GM19397 (cell line): ENCODE results near the gene PPP1R12B.
"Not testable (repeated sequence)": the region's sequence is repeated elsewhere in the genome, so short reads cannot be mapped to it uniquely, and the experiment has no call there.

Source experiments
- ATAC-seq: cut with Tn5 transposase; IDR thresholded peaks from one replicate; pipeline ENCODE4 v1.9.1; 2021; ENCODE audit warnings: mild to moderate bottlenecking, moderate library complexity; ENCODE audit not compliant: unreplicated experiment

Gene PPP1R12B

GRCh38 chr1:202401771-202402170, 53.3 kb downstream of the PPP1R12B start:
- not testable (repeated sequence) for ATAC-seq

DNA sequence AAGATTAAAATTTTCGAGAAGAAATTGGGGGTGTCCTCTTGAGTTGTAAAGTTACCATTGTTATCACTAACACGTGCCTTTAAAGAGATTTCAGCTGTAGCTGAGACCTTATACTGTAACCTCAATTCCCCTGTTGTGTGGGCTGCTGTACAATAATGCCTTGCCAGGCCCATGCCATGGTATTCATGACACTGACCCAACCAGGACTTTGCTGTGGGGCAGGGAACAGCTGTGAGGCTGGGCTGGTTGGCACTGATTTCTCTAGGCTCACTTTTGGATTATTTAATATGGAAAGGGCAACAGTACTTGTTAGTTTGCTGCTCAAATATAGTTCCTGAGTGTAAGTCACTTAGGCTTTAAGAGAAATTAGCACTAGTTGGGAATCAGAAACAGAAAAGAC, 54.9 kb downstream of the PPP1R12B start:
- not testable (repeated sequence) for ATAC-seq

DNA sequence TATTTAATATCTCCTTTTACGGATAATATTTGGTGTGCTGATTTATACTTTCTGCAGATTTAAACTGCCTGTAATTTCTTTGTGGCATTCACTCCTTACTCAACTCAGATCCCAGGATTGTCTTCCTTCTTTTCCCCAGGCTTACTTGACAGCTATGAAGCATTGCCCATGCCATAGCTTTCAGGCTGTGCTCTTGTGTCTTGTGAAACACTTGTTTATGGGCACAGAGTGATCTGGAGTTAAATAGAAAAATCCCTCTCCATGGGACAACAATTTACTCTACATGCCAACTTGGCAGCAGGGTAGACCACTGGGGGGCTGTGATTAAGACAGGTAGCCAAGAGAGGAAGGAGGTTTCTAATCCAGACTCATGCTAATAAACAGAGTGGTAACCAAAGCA, 57.4 kb downstream of the PPP1R12B start:
- no peak for ATAC-seq

DNA sequence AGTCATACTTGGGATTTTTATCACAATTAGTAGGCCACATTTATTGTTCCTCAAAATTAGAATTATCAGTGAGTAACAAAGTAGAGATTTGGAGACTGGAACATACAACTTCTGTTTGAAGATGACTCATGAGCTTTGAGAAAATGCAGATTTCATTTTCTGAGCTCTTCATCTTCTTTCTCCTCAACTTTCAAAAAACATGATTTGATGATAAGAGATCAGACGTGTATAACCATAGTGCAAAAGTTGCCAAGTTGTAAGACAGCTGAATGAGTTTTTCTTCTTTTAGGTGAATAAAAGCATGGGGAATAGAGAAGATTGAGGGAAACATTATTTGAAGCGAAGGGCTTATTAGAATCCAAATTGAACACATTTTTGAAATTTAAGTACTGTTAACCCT, 58.4 kb downstream of the PPP1R12B start:
- ATAC-seq = not testable (repeated sequence)

DNA sequence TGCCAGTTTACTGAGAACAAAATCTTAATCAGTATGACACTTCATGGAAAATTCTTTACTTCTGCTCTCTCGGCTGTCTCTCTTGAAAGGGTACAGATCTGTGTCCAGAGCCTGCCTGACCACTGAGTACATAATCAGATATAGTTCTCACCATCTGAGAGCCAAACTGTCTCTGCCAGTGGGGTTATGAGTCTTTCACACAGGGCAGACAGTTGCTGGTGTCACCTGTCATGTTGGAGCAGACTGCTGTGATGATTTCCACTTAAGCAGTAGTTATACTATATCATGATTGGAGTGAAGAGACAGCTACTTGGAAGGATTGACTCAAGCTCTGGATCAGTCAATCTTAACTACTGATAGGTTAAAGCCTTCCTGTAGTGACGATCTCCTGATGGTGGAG, 58.9 kb downstream of the PPP1R12B start:
- ATAC-seq = not testable (repeated sequence)

GRCh38 chr1:202410251-202410650, 61.8 kb downstream of the PPP1R12B start:
- ATAC-seq = not testable (repeated sequence)

DNA sequence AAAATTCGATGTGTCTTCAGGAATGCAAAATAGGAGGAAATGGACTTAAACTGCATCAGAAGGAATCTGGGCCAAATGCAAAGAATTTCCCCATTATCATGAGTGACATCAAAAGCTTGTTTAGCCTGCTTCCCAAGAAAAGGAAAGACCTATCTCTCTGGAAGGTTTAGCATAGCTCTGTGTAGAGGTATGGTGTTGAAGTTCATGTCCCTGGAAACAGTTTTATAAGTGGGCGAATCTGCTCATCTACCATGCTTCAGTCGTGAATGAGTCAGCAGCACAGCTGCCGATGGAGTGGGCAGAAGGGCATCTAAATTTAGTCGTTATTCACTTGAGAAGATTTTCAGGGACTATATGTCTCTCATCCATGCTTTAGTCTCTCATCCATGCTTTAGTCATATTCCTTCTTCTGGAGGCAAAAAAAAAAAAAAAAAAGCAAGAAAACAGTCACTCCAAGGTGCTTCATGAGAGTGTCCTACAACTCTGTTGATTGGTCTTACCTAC, 62.4 kb downstream of the PPP1R12B start:
- not testable (repeated sequence) for ATAC-seq

DNA sequence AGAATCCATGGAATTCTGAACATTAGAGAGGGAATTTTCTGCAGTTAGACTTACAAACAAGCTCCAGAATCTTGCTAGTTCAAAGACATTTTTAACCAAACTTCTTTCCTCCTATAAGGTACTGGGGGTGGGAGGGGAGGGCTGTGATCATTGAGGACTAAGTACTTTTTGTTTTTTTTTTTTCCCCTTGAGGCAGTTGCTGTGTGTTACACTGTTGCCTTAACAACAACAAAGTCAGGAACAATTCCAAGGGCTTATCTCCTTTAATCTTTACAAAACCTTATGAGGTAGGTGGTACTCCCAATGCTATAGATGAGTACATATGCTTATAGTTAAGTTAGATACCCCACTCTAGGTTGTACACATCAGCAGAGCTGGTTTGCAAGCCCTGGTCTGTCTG, 62.9 kb downstream of the PPP1R12B start:
- no peak for ATAC-seq

- ATAC-seq = not testable (repeated sequence)
These were observed 63.9 kb downstream of the PPP1R12B start for GRCh38 chr1:202412421-202412820.

- ATAC-seq = no peak
These were observed 68.1 kb downstream of the PPP1R12B start for GRCh38 chr1:202416641-202417040.

DNA sequence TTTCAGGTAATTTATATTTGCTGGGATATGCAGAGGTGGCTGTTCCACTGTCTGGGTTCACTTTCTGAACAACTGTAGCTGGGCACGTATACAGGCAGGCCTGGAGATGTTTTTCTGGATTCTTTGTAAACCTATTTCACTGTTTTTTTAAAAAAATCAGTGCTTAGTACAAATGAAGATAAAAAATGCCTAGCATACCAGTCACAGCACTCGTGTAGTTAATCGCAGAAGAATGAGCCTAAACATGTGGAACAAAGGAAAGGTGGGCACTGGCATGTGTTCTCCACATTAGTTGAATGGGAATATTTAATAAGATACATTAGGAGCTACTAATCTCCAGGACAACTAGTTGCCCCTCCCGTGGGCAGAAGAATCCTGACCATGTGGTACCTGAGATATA, 68.6 kb downstream of the PPP1R12B start:
- not testable (repeated sequence) for ATAC-seq

DNA sequence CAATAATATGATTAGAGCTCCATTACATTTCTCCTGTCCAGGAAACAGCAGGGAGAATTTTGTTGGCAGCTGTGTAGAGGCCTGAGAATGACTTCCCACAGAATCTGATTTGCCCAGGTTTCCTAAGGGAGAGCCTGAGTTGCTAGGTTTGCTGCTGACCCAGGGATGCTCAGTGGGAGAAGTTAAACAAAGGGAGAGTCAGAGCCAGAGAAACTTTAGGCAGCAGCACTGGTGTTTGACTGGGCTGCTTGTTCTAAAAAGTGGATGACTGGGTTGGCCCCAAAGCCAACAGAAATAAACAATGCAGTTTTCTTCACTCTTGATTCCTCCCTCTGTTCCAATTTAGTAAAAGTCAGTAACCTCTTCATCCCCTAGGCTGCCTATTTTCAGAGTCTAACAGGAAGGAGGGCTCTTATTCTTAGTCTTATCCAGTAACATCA, 69.3 kb downstream of the PPP1R12B start:
- ATAC-seq = not testable (repeated sequence)

- not testable (repeated sequence) for ATAC-seq
These were observed 71.2 kb downstream of the PPP1R12B start for GRCh38 chr1:202419731-202420130.

DNA sequence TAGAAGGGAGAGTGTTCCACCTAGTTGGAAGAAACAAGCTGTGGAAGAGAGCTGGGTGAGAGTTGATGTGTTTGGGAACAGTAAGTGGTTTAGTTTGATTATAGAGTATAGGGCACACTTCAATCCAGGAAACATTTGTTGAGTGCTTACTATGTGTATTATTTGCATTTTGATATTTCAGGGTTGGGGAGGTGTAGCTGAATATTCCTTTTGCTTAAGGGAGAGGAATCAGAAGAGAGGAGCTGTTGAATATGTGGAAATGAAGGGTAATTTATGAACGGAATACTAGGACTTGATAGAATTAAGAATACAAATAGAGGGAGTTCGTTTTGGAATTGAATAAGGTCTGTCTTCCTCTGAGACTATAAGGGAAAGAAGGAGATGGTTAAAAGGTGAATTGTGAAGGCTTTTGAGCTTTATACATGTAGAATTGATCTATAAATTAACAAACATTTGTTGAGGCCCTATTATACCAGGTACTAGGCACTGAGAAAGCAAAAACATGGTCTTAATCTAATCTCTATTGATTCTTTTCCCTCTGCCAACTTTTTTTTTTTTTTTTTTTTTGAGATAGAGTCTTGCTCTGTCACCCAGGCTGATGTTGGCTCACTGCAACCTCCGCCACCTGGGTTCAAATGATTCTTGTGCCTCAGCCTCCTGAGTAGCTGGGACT, 72.1 kb downstream of the PPP1R12B start:
- ATAC-seq = not testable (repeated sequence)

DNA sequence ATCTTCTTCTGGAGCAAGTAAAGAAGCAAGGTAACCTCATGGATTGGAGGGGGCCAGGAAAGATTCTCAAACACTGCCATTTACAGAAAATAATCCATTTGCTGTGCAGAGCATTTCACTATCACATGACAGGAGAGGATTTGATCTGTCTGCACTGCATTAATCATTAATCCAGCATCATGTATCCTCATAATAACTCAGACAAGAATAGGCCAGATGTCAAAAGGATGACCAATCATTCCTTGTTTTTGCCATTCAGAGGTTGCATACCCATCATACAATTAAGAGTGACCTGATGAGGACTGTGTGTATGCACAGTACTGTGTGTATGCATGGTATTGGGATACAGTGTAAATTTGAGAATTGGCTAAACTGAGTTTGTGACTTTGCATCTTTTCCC, 74.2 kb downstream of the PPP1R12B start:
- ATAC-seq = not testable (repeated sequence)

GRCh38 chr1:202424260-202424659, 75.8 kb downstream of the PPP1R12B start:
- not testable (repeated sequence) for ATAC-seq

GRCh38 chr1:202430111-202430510, 81.6 kb downstream of the PPP1R12B start:
- not testable (repeated sequence) for ATAC-seq

- not testable (repeated sequence) for ATAC-seq
These were observed 83.8 kb downstream of the PPP1R12B start for GRCh38 chr1:202432338-202432737.

DNA sequence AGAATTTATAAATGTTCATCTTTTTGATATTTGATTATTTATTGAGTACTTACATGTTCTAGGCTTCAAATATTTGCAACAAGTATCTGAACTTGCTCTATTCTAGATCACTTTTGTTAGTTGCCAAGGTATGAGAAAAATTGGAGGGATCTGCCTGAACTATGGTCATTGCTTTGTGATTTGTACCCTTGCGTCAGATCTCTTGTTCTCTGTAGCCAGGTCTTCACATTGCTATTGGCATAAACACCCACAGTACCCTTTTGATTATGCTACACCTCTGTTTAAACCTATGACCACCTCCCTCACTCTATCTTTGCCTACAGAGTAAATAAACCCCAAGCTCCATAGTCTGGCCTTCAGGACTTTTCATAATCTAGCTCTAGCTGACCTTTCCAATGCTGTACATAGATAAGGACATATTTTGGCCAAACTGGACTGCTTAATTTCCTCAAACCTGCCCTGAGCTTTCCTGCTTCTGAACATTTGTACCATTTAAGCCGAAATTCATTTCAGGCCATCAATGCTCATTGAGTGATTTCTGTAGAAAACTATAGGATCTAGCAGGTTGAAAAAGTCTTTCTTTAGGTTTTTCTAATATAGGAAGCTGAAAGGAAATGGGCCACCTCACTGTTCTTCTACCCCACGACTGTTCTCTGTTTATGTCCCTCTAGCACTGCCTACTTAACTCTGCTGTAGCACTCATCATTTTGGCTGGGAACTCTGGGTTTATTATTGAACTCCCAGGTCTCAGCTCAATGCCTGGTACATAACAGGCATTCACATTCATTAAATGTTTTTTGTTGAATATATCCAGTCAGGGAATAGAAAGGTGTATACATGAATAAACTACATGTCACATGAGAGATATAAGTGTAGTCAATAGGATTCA, 84.9 kb downstream of the PPP1R12B start:
- ATAC-seq = no peak

DNA sequence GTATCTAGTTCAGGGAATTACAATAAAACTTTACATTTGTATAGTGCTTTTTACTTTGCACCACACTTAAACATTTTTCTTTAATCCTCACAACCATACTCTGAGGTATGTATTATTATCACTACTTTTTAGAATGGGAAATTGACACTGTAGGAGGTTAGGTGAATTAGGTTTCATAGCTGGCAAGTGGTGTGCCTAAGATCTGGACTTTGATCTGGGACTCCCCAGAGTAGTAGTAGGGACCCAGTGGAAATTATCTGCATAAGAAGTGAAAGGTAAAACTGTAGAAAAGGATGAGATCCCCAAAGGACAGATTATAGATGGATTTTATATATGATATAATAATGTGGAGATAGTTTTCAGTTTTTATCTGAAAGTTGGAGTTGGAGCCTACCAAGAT, 85.6 kb downstream of the PPP1R12B start:
- ATAC-seq = no peak

GRCh38 chr1:202438393-202439174, 90.1 kb downstream of the PPP1R12B start:
- no peak for ATAC-seq
